ES-I3 (cell line): ENCODE results near the gene WFDC10A.
"Not testable (repeated sequence)": the region's sequence is repeated elsewhere in the genome, so short reads cannot be mapped to it uniquely, and the experiment has no call there.

Source experiments
- H3K36me3 ChIP-seq: 2 replicates; pipeline ENCODE4 v1.6.1; 2013; ENCODE audit warnings: mild to moderate bottlenecking, low read length, control low read depth, moderate library complexity; ENCODE audit not compliant: insufficient read depth
- H3K4me1 ChIP-seq: 2 replicates; pipeline ENCODE4 v1.6.1; 2013; ENCODE audit warnings: mild to moderate bottlenecking, control low read depth, low read length; ENCODE audit not compliant: insufficient read depth
- H3K9ac ChIP-seq: 2 replicates; pipeline ENCODE4 v1.6.1; 2013; ENCODE audit warnings: low read depth, mild to moderate bottlenecking, low read length, moderate library complexity
- H3K9me3 ChIP-seq: 2 replicates; pipeline ENCODE4 v1.6.1; 2013; ENCODE audit warnings: mild to moderate bottlenecking, low read length, moderate library complexity; ENCODE audit not compliant: control insufficient read depth, insufficient read depth

The WFDC10A gene

DNA sequence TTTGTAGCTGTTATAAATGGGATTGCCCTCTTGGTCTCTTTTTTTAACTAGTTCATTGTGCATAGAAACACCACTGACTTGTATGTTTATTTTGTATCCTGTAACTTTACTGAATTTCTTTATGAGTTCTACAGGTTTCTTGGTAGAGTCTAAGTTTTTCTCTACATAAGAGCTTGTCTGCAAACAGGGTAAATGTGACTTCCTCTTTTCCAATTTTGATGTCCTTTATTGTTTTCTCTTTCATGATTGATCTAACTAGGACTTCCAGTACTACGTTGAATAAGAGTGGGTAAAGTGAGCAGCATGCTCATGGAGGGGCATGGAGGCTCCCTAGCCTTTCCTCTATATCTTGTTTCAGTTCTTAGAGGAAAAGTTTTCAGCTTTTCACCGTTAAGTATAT, 3.0 kb upstream of the WFDC10A start:
- Histone ChIP-seq H3K9ac (no peak overlapping the region), H3K4me1 (no peaks in the 10 kb centered on the region), H3K36me3 (no peaks in the 10 kb centered on the region), H3K9me3 (no peaks in the 10 kb centered on the region)

DNA sequence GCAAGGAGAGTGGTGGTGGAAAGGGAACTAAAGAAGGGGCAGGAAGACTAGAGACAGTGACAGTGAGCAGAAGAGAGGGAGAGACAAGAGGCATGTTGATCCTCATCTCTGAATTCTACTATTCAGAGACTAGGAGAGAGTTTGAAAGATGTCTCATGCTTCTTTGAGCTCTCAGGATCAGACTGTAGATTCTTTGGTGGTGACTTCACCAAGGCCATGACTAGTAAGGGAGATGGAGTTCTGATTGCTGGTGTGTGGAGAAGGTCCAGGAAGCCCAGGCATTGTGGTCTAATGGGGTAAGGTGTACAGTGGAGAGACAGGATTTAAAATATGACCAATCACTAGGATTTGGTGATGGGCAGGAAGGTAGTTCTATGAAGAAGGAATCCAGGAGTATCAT, 832 bp downstream of the WFDC10A start:
- no peaks in the 10 kb centered on the region for H3K36me3 ChIP-seq
- no peaks in the 10 kb centered on the region for H3K4me1 ChIP-seq

DNA sequence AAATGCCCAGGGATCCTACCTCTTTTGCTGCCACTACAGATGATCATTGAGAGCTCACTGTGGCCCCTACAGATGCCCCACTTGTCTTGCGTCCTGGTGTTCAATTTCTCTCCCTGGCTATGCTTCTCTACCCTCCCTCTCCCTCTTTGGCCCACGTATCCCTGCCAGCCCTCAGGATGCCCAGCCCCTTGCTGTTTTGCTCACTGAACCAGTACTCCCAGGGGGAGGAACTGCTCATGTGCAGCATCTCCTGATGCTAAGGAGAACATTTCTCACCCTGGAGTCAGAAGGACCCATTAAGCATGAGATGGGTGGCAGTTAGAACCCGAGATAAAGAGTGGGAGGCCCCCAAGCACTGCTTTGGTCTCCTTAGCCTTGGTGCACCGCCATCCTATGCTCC, 1.6 kb downstream of the WFDC10A start, which contains the start of gene WFDC9:
WFDC9 (minus strand) TSS at position 101 of the 400 bp plus-strand sequence. CDS start 21,103 bp downstream, outside the sequence.
- Histone ChIP-seq H3K9ac (no peak within 1 kb of the TSS), H3K4me1 (no peaks in the 10 kb centered on the region), H3K9me3 (no peaks in the 10 kb centered on the region), H3K36me3 (no peaks in the 10 kb centered on the region)

More for the DNA sequence above, 832 bp downstream of the WFDC10A start:
- H3K9me3 ChIP-seq = no peaks in the 10 kb centered on the region
- H3K9ac ChIP-seq = no peak overlapping the region

DNA sequence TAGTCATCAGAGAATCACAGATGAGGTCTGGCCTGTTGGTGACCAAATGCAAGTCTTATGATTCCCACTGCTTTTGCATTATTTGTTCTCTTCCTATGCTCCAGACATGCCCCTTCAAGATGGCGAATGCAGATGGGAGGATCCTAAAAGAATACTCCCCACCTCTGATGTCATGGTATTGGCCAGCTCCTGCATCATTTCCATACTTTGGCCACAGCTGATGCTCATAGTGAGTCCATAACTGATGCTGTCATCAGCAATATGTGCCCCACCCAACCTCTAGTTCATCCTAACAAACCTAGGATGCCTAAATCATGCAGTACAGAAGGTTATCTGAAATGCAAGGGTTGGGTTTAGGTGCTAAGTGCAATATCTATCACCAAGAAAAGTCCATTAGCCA, 7.0 kb downstream of the WFDC10A start:
- H3K4me1 ChIP-seq = no peaks in the 10 kb centered on the region
- no peaks in the 10 kb centered on the region for H3K36me3 ChIP-seq
- no peak overlapping the region for H3K9ac ChIP-seq
- H3K9me3 ChIP-seq = no peaks in the 10 kb centered on the region; the same call in 1 of the 2 replicates

DNA sequence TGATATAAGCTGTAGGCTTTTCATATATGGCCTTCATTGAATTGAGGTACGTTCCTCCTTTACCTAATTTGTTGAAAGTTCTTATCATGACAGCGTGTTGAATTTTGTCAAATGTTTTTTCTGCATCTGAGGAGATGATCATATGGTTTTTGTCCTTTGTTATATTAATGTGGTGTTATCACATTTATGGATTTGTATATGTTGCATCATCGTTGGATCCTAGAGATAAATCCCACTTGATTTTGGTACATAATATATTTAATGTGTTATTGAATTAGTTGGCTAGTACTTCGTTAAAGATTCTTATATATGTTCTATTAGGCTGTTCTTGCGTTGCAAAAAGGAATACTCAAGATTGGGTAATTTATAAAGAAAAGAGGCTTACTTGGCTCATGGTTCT, 10.1 kb downstream of the WFDC10A start:
- Histone ChIP-seq H3K36me3 (no peaks in the 10 kb centered on the region), H3K4me1 (no peaks in the 10 kb centered on the region), H3K9me3 (no peaks in the 10 kb centered on the region; the same call in 1 of the 2 replicates), H3K9ac (no peak overlapping the region)

DNA sequence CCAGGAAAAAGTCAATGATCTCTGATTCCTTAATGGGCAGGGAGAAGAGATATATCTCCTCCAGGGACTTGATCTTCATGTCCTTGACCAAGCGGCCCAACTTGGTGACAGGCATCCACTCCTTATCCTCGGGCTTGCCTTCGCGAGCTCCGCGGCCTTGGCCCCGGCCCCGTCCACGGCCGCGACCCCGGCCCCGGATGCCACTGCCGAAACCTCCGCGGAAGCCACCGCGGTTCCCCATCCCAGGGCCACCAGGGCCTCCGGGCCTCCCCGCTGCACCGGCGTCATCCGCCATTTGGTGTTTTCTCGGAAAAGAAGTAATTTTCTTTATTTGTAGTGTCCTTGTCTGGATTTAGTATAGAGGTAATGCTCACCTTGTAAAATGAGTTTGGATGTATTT, 11.5 kb downstream of the WFDC10A start:
- not testable (repeated sequence) for H3K9ac ChIP-seq, H3K9me3 ChIP-seq, H3K36me3 ChIP-seq, H3K4me1 ChIP-seq

DNA sequence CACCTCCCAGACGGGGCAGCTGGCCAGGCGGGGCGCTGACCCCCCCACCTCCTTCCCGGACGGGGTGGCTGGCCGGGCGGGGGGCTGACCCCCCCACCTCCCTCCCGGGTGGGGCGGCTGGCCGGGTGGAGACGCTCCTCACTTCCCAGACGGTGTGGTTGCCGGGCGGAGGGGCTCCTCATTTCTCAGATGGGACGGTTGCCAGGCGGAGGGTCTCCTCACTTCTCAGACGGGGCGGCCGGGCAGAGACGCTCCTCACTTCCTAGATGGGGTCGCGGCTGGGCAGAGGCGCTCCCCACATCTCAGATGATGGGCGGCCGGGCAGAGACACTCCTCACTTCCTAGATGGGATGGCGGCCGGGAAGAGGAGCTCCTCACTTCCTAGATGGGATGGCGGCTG, 16.3 kb downstream of the WFDC10A start:
- H3K4me1 ChIP-seq, H3K36me3 ChIP-seq, H3K9ac ChIP-seq, H3K9me3 ChIP-seq: not testable (repeated sequence)

DNA sequence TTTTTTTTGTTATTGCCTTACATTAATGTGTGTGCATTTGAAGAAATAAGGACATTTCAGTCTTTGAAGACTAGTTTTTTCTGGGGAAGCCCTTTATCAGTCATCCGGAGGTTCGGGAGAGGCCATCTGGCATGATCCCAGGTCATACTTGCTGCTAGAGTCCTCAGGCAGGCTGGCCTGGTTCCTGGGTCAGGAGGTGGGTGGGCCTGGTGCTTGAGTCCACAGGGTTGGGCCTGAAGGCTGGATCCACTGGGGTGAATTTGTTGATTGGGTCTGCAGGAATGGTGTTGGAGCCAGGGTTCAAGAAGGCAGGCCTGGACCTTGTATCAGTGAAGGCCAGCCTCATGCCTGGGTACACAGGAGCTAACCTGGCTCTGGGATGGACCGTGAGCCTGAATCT, 17.3 kb downstream of the WFDC10A start:
- Histone ChIP-seq H3K9me3 (peaks cover 3% of the 10 kb centered on the region; the same call in 1 of the 2 replicates), H3K9ac (no peak overlapping the region), H3K4me1 (no peaks in the 10 kb centered on the region), H3K36me3 (no peaks in the 10 kb centered on the region)

DNA sequence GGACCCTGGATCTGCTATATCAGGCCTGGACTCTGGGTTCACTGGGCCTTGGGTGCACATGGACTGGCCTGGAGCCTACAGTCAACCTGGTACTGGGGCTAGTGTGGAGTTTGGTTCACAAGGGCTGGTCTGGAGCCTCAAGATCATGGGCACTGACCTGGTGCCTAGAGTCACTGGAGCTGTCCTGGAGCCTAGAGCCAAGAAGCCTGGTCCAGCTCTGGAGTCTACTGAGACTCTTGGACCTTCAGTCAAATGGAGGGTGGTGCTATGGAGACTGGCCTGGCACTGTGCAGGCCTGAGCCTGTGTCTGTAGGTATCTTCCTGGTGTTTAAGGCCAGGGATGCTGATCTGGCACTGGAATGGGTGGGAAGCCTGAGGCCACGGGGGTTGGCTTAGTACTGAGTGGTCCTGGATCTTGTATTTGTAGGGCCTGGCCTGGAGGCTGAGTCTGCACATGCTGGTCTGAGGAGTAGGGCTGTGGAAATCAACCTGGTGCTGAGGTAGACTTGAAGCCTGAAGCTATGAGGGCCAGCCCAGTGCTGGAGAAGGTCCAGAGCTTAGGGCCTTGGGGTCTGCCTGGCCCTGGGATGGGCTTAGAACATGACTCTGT, 18.0 kb downstream of the WFDC10A start:
- Histone ChIP-seq H3K36me3 (no peaks in the 10 kb centered on the region), H3K9ac (no peak overlapping the region), H3K4me1 (no peaks in the 10 kb centered on the region)

DNA sequence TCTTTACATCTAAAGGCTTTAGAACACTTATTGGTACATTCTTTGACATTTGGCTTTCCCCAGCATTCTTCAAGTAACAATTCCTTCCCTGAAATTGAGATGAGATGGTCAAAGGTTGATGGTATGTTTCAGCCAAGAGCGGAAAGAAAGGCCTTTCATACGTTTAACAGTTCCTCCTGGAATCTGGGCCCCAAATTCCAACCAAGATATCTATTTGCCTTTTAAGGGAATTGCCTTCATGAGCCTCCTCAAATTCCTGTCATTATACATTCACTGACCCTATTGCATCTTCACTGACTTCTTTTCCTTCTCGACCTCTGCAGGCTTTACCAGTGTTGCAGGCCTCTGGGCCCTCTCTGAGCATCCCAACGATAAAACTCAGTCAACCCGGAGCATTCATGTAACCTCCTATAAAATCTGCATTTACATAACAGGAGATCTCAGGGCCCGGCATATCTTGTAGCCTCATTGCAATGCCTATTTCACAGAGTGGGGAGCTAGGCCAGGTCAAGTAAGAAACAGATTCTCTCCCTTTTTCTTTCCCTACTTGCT, 19.8 kb downstream of the WFDC10A start:
- Histone ChIP-seq H3K9me3 (peaks cover 3% of the 10 kb centered on the region; the same call in 1 of the 2 replicates), H3K36me3 (no peaks in the 10 kb centered on the region), H3K4me1 (no peaks in the 10 kb centered on the region), H3K9ac (no peak overlapping the region)

More for the DNA sequence above, 18.0 kb downstream of the WFDC10A start:
- peaks cover 3% of the 10 kb centered on the region; the same call in 1 of the 2 replicates for H3K9me3 ChIP-seq

DNA sequence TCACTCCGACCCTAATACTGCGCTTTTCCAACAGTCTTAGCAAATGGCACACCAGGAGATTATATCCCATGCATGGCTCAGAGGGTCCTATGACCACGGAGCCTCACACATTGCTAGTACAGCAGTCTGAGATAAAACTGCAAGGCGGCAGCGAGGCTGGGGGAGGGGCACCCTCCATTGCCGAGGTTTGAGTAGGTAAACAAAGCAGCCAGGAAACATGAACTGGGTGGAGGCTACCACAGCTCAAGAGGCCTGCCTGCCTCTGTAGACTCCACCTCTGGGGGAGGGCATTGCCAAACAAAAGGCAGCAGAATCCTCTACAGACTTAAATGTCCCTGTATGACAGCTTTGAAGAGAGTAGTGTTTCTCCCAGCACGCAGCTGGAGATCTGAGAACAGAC, 22.2 kb downstream of the WFDC10A start:
- not testable (repeated sequence) for H3K9ac ChIP-seq, H3K36me3 ChIP-seq, H3K9me3 ChIP-seq, H3K4me1 ChIP-seq

DNA sequence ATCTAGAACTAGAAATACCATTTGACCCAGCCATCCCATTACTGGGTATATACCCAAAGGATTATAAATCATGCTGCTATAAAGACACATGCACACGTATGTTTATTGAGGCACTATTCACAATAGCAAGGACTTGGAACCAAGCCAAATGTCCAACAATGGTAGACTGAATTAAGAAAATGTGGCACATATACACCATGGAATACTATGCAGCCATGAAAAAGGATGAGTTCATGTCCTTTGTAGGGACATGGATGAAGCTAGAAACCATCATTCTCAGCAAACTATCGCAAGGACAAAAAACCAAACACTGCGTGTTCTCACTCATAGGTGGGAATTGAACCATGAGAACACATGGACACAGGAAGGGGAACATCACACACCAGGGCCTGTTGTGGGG, 27.5 kb downstream of the WFDC10A start:
- not testable (repeated sequence) for H3K9me3 ChIP-seq, H3K9ac ChIP-seq, H3K36me3 ChIP-seq, H3K4me1 ChIP-seq

DNA sequence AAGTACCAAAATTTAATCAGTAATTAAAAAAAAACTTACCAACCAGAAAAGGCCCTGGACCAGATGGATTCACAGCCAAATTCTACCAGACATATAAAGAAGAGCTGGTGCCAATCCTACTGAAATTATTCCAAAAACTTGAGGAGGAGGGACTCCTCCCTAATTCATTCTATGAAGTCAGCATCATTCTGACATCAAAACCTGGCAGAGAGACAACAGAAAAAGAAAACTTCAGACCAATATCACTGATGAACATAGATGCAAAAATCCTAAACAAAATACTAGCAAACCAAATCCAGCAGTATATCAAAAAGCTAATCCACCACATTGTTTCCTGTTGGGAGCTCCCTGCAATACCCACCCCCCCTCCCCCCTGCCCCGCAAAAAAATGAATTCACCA, 40.6 kb downstream of the WFDC10A start, which contains the start of gene WFDC11:
WFDC11 (minus strand) TSS at position 101 of the 400 bp plus-strand sequence. CDS start 19,639 bp downstream, outside the sequence.
- Histone ChIP-seq H3K9me3 (no peaks in the 10 kb centered on the region), H3K4me1 (no peaks in the 10 kb centered on the region), H3K36me3 (no peaks in the 10 kb centered on the region), H3K9ac (no peak within 1 kb of the TSS)

DNA sequence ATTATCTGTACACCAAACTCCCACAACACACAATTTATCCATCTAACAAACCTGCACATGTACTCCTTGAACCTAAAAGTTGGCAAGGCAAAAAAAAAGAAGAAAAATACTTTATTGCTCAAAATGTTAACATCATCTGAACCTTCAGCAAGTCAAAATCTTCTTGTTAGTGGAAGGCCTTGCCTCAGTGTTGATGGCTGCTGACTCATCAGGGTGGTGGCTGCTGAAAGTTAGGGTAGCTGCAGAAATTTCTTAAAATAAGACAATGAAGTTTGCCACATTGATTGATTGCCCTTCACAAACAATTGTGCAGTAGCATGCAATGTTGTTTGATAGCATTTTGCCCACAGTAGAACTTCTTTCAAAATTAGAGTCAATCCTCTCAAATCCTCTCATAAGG, 43.2 kb downstream of the WFDC10A start:
- Histone ChIP-seq H3K4me1 (no peaks in the 10 kb centered on the region), H3K9ac (no peak overlapping the region), H3K36me3 (no peaks in the 10 kb centered on the region), H3K9me3 (0 out of 2 replicates have a peak, but pooled peaks cover 3% of the 10 kb centered on the region)

DNA sequence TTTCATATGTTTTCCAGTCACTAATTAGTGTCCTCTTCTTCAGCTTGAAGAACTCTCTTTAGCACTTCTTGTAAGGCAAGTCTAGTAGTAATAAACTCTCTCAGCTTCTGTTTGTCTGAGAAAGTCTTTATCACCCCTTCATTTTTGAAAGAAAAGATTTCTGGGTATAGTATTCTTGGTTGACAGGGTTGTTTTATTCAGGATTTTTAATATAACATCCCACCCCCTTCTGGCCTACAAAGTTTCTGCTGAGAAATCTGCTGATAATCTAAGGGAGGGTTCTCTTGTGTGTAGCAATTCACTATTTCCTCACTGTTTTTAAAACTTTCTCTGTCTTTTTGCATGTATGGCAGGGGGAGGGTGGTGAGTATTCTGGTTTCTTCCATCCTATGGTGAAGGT, 50.1 kb downstream of the WFDC10A start:
- Histone ChIP-seq H3K9ac (no peak overlapping the region), H3K4me1 (no peaks in the 10 kb centered on the region), H3K9me3 (peaks cover 10% of the 10 kb centered on the region; the same call in 1 of the 2 replicates), H3K36me3 (no peaks in the 10 kb centered on the region; the same call in 1 of the 2 replicates)
